Measurements from ENCODE around the gene ATP13A2. TPM values are rescaled to one million over a fixed set of nuclear protein-coding genes. Genes with fewer than 3 reads are reported as not detected.
"Not testable (repeated sequence)": the region's sequence is repeated elsewhere in the genome, so short reads cannot be mapped to it uniquely, and the experiment has no call there.

Gene ATP13A2
- total RNA-seq, 1 donor from 2014 or later, result 50.2 TPM

DNA sequence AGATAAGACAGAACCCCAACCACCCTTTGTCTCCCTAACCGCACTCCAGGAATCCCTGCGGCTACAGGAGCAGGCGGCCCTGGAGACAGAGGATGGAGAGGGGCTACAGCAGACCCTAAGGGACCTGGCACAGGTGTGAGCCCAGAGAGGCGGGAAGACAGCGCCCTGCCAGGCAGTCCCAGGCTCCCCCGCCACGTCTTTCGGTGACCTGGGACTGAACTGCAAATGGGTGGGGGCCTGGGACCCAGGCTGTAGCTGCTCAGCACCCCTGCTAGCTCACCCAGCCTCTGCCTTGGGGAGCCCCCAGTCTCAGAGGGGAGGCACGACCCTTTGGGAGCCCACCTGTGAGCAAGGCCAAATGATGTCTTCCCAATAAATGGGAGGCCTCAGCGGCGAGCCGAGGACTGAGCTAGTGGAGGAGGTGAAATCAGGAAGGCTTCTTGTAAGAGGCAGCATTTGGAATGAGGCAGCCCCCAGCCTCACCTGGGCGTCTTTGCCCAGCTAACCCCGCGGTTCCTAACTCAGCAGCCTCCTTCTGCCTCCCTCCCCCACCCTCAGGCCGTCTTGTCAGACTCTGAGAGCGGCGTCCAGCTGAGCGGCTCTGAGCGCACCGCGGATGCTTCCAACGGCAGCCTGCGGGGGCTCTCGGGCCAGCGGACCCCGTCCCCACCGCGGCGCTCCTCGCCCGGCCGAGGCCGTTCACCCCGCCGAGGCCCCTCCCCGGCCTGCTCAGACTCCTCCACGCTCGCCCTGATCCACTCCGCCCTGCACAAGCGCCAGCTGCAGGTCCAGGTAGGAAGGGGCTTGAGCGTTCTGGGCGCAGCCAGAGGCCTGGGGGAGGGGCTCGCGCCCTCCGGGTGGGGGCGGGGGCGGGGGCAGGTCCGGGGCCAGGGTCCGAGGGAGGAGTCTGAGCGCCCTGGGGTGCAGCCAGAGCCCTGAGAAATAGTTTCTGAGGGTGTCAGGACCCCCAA, 73.1 kb downstream of the ATP13A2 start:
- no peaks in the 10 kb centered on the region for H3K4me1 Mint-ChIP-seq
- intact Hi-C loops (cut with micrococcal nuclease), result no loop called here
- no peak overlapping the region for H3K27ac Mint-ChIP-seq
- no peak for DNase-seq
- H3K36me3 Mint-ChIP-seq (ENCODE audit: low read depth), result no peaks in the 10 kb centered on the region
- H3K4me3 Mint-ChIP-seq, result no peak overlapping the region
- no peaks in the 10 kb centered on the region for H3K27me3 Mint-ChIP-seq
- no peaks in the 10 kb centered on the region for H3K9me3 Mint-ChIP-seq

DNA sequence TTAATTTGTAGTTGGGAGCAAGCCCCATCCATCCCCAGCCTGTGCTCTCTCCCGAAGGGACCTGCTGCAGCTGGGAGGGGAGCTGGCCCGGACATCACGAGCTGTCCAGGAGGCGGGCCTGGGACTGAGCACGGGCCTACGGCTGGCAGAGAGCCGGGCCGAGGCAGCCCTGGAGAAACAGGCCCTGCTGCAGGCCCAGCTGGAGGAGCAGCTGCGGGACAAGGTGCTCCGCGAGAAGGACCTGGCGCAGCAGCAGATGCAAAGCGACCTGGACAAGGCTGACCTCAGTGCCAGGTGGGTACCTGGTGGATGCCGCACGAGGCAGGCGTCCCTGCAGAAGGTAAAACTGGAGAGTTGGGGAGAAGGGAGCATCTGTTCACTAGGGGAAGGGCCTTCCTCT, 75.1 kb downstream of the ATP13A2 start:
- H3K27me3 Mint-ChIP-seq; H3K27ac Mint-ChIP-seq; H3K4me1 Mint-ChIP-seq; H3K36me3 Mint-ChIP-seq (ENCODE audit: low read depth); H3K4me3 Mint-ChIP-seq; DNase-seq; intact Hi-C loops (cut with micrococcal nuclease); H3K9me3 Mint-ChIP-seq: not testable (repeated sequence)

Other genes starting within 250 kb of the ATP13A2 start
- gene RNU1-2, start 115.9 kb downstream of the ATP13A2 start, total RNA-seq, result 1,962 and 2,189 TPM in 2 replicates
- gene CROCC, start 90.0 kb downstream of the ATP13A2 start, total RNA-seq, result 23.4 and 27.0 TPM in 2 replicates
- gene MFAP2, start 31.3 kb downstream of the ATP13A2 start, total RNA-seq, result not detected in 2 replicates
- 140 and 156 TPM in 2 replicates for gene SDHB, start 42.1 kb upstream of the ATP13A2 start, total RNA-seq
- gene PADI2, start 107.5 kb upstream of the ATP13A2 start, total RNA-seq, result 0.07 TPM in 1 of 2 replicates, not detected in the other
- gene PADI1, start 193.2 kb upstream of the ATP13A2 start, total RNA-seq, result not detected in 2 replicates
- gene PADI3, start 237.2 kb upstream of the ATP13A2 start, total RNA-seq, result not detected in 2 replicates

Measured in activated CD4-positive, alpha-beta T cell treated with anti-CD3 and anti-CD28 coated beads, Interleukin-2, amount 10 ng/mL, durations not matched to agents 24 days and 14 days (primary cell).